Fibroblast of mammary gland (primary cell): ENCODE results near the gene PPP1R13L.
A peak's percentile ranks its signal among the peaks of the same experiment; 100 is the strongest.

Experiments
- DNase-seq: peaks from one replicate; pipeline ENCODE4 v3.0.0-alpha.2; 2010; ENCODE audit warnings: low read depth
- H3K4me3 ChIP-seq: 2 replicates; pipeline ENCODE4 v1.5.1; 2011; ENCODE audit warnings: low read depth, mild to moderate bottlenecking, low read length, moderate library complexity; ENCODE audit not compliant: control insufficient read depth
- TF ChIP-seq, protein P1 (sequence below): conservative IDR thresholded peaks from 2 replicates; pipeline ENCODE4 v1.5.1; 2011; ENCODE audit warnings: low read depth, low read length, inconsistent platforms; ENCODE audit not compliant: control insufficient read depth, insufficient read depth

Gene PPP1R13L

GRCh38 chr19:45448425-45448756 lies 43.5 kb upstream of the PPP1R13L start:
- TF ChIP-seq, protein P1, sequence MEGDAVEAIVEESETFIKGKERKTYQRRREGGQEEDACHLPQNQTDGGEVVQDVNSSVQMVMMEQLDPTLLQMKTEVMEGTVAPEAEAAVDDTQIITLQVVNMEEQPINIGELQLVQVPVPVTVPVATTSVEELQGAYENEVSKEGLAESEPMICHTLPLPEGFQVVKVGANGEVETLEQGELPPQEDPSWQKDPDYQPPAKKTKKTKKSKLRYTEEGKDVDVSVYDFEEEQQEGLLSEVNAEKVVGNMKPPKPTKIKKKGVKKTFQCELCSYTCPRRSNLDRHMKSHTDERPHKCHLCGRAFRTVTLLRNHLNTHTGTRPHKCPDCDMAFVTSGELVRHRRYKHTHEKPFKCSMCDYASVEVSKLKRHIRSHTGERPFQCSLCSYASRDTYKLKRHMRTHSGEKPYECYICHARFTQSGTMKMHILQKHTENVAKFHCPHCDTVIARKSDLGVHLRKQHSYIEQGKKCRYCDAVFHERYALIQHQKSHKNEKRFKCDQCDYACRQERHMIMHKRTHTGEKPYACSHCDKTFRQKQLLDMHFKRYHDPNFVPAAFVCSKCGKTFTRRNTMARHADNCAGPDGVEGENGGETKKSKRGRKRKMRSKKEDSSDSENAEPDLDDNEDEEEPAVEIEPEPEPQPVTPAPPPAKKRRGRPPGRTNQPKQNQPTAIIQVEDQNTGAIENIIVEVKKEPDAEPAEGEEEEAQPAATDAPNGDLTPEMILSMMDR: no peak
- DNase-seq: no peak
- H3K4me3 ChIP-seq: no peak overlapping the region

GRCh38 chr19:45446944-45447343 lies 42.1 kb upstream of the PPP1R13L start:
- no peak overlapping the region for H3K4me3 ChIP-seq
- TF ChIP-seq, protein P1: no peak
- no peak for DNase-seq

GRCh38 chr19:45446295-45446694 lies 41.4 kb upstream of the PPP1R13L start:
- H3K4me3 ChIP-seq: no peak overlapping the region
- TF ChIP-seq, protein P1: peak; percentile 58
- peak; percentile 69 for DNase-seq

DNA sequence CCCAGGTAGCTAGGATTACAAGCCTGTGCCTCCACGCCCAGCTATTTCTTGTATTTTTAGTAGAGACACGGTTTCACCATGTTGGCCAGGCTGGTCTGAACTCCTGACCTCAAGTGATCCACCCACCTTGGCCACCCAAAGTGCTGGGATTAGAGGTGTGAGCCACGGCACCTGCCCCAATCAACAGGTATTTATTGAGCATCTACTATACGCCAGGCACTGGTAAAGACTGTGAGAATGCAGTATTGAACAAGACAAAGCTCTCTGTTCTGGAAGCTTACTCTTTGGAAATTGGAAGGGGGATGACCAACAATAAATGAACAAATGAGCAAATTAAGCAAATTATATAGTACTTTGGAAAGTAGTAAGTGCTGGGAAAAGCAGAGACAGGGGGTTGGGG lies 40.3 kb upstream of the PPP1R13L start:
- no peak overlapping the region for H3K4me3 ChIP-seq
- no peak for DNase-seq
- TF ChIP-seq, protein P1: no peak

- TF ChIP-seq, protein P1: no peak
- peak; percentile 72 for DNase-seq
- H3K4me3 ChIP-seq: peak overlapping the region; percentile 26
Observed at GRCh38 chr19:45444318-45445041, 39.6 kb upstream of the PPP1R13L start.

DNA sequence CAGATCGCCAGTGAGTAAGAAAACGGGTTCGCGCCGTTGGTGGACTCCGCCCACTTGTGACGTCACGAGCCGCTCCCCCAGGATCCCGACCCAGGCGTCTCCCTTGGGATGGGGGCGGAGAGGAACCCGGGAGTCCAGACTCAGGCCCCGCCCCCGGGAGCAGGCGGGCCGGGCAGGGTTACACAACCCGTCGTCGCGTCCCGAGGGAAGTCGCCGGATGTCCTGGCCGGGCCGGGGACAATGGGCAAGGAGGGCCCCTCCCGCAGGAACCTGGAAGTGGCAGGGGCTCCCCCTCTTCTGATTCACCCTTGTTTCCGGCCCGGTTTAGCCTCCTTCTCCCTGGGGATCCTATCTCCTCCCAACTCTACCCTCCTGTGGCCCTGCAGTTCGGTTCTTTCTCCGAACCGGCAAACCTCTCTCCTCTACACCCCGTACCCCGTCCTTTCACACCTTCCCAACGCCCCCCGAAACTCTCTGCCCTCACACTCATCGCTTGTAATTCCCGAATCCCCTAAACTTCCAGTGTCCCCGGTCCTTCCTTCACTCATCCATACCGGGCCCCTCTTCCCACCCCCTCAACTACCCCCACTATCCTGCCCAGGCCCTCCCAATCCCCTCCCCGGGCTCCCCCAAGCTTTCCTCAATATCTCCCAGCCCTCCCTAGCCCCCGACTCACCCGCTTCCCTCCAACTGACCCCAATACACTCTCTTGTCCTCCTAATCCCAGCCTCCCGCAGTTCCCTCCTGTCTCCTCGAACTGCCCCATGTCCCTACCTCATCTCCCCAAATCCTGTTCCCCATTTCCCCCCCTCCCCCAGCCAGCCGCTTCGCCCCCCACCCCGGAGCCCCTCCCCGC lies 38.8 kb upstream of the PPP1R13L start:
- H3K4me3 ChIP-seq: peak overlapping the region; percentile 54
- TF ChIP-seq, protein P1: no peak
- DNase-seq: peak; percentile 84
